ENCODE data around the gene PTGIR. TPM values are rescaled to one million over a fixed set of nuclear protein-coding genes. Genes with fewer than 3 reads are reported as not detected.
A peak's percentile ranks its signal among the peaks of the same experiment; 100 is the strongest.

The PTGIR gene
- total RNA-seq, 1 experiment from 2014 or later = 0.24 TPM

GRCh38 chr19:46606681-46607447 lies 18.0 kb downstream of the PTGIR start:
- Mint-ChIP-seq H3K4me3 (no peak overlapping the region), H3K27ac (no peak overlapping the region), H3K27me3 (ENCODE audit: low read depth) (no peaks in the 10 kb centered on the region; the same call in 1 of the 2 replicates), H3K4me1 (peaks cover 23% of the 10 kb centered on the region), H3K9me3 (no peaks in the 10 kb centered on the region), H3K36me3 (peaks cover 35% of the 10 kb centered on the region)
- ATAC-seq = no peak
- CTCF ChIA-PET = interaction anchor here (1.0 to 4.9 kb wide), 2 partner anchors 11 to 15 kb away, joined by 3 to 26 read pairs; no protein-coding TSS in a partner anchor
- POLR2A ChIA-PET = no interaction called here
- DNase-seq (ENCODE audit: low spot score) = peak; percentile 3
- TF ChIP-seq, protein P1, sequence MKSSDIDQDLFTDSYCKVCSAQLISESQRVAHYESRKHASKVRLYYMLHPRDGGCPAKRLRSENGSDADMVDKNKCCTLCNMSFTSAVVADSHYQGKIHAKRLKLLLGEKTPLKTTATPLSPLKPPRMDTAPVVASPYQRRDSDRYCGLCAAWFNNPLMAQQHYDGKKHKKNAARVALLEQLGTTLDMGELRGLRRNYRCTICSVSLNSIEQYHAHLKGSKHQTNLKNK (CRISPR knock-in tag; IDR thresholded peaks at IDR 0.05) = no peak
- no peak for TF ChIP-seq TEAD4 (CRISPR knock-in tag; IDR thresholded peaks at IDR 0.05)
- TF ChIP-seq, protein P2, sequence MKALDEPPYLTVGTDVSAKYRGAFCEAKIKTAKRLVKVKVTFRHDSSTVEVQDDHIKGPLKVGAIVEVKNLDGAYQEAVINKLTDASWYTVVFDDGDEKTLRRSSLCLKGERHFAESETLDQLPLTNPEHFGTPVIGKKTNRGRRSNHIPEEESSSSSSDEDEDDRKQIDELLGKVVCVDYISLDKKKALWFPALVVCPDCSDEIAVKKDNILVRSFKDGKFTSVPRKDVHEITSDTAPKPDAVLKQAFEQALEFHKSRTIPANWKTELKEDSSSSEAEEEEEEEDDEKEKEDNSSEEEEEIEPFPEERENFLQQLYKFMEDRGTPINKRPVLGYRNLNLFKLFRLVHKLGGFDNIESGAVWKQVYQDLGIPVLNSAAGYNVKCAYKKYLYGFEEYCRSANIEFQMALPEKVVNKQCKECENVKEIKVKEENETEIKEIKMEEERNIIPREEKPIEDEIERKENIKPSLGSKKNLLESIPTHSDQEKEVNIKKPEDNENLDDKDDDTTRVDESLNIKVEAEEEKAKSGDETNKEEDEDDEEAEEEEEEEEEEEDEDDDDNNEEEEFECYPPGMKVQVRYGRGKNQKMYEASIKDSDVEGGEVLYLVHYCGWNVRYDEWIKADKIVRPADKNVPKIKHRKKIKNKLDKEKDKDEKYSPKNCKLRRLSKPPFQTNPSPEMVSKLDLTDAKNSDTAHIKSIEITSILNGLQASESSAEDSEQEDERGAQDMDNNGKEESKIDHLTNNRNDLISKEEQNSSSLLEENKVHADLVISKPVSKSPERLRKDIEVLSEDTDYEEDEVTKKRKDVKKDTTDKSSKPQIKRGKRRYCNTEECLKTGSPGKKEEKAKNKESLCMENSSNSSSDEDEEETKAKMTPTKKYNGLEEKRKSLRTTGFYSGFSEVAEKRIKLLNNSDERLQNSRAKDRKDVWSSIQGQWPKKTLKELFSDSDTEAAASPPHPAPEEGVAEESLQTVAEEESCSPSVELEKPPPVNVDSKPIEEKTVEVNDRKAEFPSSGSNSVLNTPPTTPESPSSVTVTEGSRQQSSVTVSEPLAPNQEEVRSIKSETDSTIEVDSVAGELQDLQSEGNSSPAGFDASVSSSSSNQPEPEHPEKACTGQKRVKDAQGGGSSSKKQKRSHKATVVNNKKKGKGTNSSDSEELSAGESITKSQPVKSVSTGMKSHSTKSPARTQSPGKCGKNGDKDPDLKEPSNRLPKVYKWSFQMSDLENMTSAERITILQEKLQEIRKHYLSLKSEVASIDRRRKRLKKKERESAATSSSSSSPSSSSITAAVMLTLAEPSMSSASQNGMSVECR (CRISPR knock-in tag; IDR thresholded peaks at IDR 0.05; ENCODE audit: borderline replicate concordance) = no peak
- no peak for TF ChIP-seq SP1 (CRISPR knock-in tag; conservative IDR thresholded peaks at IDR 0.05)
- no peak for TF ChIP-seq ZNF396 (CRISPR knock-in tag; IDR thresholded peaks at IDR 0.05; ENCODE audit: borderline replicate concordance)
- no peak for TF ChIP-seq KAT7 (CRISPR knock-in tag; IDR thresholded peaks at IDR 0.05; ENCODE audit: borderline replicate concordance)
- TF ChIP-seq ELF4 (CRISPR knock-in tag; IDR thresholded peaks at IDR 0.05; ENCODE audit: low read depth) = no peak
- no peak for TF ChIP-seq JAZF1 (CRISPR knock-in tag; IDR thresholded peaks at IDR 0.05)
- no peak for TF ChIP-seq ZNF416 (CRISPR knock-in tag; IDR thresholded peaks at IDR 0.05)
- TF ChIP-seq, protein P3, sequence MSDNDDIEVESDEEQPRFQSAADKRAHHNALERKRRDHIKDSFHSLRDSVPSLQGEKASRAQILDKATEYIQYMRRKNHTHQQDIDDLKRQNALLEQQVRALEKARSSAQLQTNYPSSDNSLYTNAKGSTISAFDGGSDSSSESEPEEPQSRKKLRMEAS (CRISPR knock-in tag; IDR thresholded peaks at IDR 0.05) = no peak
- no peak for TF ChIP-seq TEAD1 (CRISPR knock-in tag; IDR thresholded peaks at IDR 0.05)
- no peak for TF ChIP-seq PRDM15 (CRISPR knock-in tag; IDR thresholded peaks at IDR 0.05)
- TF ChIP-seq ZNF263 (CRISPR knock-in tag; IDR thresholded peaks at IDR 0.05; ENCODE audit: low read depth) = no peak
- TF ChIP-seq, protein P4, sequence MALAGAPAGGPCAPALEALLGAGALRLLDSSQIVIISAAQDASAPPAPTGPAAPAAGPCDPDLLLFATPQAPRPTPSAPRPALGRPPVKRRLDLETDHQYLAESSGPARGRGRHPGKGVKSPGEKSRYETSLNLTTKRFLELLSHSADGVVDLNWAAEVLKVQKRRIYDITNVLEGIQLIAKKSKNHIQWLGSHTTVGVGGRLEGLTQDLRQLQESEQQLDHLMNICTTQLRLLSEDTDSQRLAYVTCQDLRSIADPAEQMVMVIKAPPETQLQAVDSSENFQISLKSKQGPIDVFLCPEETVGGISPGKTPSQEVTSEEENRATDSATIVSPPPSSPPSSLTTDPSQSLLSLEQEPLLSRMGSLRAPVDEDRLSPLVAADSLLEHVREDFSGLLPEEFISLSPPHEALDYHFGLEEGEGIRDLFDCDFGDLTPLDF (CRISPR knock-in tag; IDR thresholded peaks at IDR 0.05) = no peak
- no peak for TF ChIP-seq RELA (CRISPR knock-in tag; IDR thresholded peaks at IDR 0.05; ENCODE audit: borderline replicate concordance)
